ENCODE measurements around the gene PADI6.
"Not testable (repeated sequence)": the region's sequence is repeated elsewhere in the genome, so short reads cannot be mapped to it uniquely, and the experiment has no call there.

The PADI6 gene

DNA sequence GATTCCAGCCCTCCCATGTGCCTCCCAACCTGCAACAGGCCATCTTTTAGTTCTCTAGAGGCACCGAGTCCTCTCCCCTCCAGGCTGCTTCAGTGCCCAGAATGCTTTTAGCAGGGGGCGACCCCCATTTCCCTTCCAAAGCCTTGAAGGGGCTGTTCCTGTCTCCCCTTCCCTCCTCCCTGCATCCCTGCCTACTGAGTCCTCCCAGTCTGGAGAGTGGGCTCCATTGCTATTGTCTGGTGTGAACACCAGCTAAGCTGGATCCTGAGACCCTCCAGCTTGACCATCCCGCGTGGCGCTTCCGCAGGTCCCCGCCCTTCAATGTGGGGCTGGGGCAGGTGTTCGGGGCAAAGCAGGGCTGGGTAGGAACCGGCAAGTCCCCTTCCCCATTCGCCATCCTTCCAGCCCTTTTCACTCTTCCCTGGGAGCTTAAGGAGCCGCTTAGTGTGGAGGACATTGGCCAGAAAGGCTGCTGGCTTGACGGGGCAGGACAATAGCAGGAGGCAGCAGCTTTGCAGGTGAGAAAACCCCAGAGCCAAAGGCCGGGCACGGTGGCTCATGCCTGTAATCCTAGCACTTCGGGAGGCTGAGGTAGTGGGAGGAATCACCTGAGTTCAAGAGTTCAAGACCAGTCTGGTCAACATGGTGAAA lies 32.2 kb downstream of the PADI6 start:
- no peak overlapping the region for H2AFZ ChIP-seq (ENCODE audit: low read length, unreplicated experiment)

DNA sequence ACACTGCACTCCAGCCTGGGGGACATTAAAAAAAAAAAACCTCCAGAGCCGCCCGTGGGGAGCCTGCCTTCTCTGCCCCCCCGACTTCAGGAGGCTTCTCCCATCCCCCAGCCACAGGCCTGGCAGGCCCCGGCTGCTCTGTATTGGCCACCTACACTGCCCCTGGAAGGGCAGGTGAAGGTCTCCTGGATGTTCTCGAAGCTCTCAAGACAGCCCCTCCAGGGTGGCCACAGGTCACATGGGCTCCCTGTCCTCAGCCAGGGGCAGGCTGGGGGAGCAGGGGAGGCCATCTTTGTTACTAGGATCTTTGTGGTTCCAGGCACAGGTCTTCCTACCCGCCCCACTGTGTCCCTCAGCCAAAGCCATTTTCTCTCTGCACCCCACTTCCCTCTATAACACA lies 32.8 kb downstream of the PADI6 start:
- H3K79me2 ChIP-seq (ENCODE audit: control insufficient read depth, insufficient read depth, low read length, unreplicated experiment), result no peaks in the 10 kb centered on the region
- H3K4me3 ChIP-seq (ENCODE audit: low read depth, low read length), result no peak overlapping the region

More for the DNA sequence above, 32.2 kb downstream of the PADI6 start:
- Histone ChIP-seq H3K79me2 (ENCODE audit: control insufficient read depth, insufficient read depth, low read length, unreplicated experiment) (no peaks in the 10 kb centered on the region), H3K27me3 (ENCODE audit: insufficient read depth, low read length) (no peaks in the 10 kb centered on the region), H3K36me3 (ENCODE audit: insufficient read depth, low read length) (no peaks in the 10 kb centered on the region), H3K4me3 (ENCODE audit: low read depth, low read length) (no peak overlapping the region), H3K27ac (ENCODE audit: low read depth, low read length) (no peak overlapping the region), H3K4me1 (ENCODE audit: control insufficient read depth, insufficient read depth, low read length, unreplicated experiment) (no peaks in the 10 kb centered on the region)

DNA sequence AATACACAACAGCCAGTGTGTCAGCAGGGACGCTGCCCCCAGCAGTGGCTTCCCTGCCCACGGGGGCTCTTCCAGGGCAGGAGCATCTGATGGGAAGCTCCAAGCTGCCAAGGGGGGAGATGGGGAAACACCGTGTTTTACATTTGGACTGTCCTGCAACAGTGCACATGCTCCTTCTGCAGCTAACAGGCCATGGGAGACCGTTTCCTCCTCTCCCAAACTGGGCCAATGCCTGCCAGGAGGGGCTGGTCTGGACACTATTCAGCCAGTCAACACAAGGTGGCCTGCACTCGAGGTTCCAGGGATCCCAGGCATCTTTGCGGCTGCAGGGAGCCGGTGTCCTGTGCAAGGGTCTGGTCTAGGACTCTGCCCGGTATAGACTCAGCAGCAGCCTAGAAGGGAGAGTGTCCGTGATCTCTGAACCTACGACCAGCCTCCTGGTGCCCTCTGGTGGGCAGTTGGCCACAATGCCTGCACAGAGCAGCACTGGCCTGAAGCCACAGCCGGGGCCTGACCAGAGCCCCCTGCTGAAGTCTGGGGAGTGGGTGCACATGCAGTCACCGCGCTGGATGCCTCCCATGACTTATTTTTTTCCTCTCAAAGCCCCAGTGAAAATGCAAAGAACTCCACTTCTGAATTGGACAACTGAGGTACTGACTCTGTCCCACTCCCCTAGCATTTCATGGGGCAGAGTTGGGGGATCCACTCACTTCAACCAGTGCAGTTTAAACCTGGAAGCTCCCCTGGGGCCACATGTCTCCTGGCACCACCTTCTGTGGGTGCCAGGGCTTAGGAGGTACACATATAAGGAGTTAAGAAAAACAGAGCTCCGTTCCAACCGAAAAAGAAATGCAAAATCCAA lies 34.1 kb downstream of the PADI6 start:
- no peaks in the 10 kb centered on the region for H3K79me2 ChIP-seq (ENCODE audit: control insufficient read depth, insufficient read depth, low read length, unreplicated experiment)
- no peaks in the 10 kb centered on the region for H3K4me1 ChIP-seq (ENCODE audit: control insufficient read depth, insufficient read depth, low read length, unreplicated experiment)
- H3K4me3 ChIP-seq (ENCODE audit: low read depth, low read length), result no peak overlapping the region
- H3K27ac ChIP-seq (ENCODE audit: low read depth, low read length), result no peak overlapping the region
- H3K36me3 ChIP-seq (ENCODE audit: insufficient read depth, low read length), result no peaks in the 10 kb centered on the region
- no peaks in the 10 kb centered on the region for H3K27me3 ChIP-seq (ENCODE audit: insufficient read depth, low read length)
- no peak overlapping the region for H2AFZ ChIP-seq (ENCODE audit: low read length, unreplicated experiment)

More for the DNA sequence above, 32.8 kb downstream of the PADI6 start:
- Histone ChIP-seq H3K27me3 (ENCODE audit: insufficient read depth, low read length) (no peaks in the 10 kb centered on the region), H2AFZ (ENCODE audit: low read length, unreplicated experiment) (no peak overlapping the region), H3K27ac (ENCODE audit: low read depth, low read length) (no peak overlapping the region), H3K36me3 (ENCODE audit: insufficient read depth, low read length) (no peaks in the 10 kb centered on the region), H3K4me1 (ENCODE audit: control insufficient read depth, insufficient read depth, low read length, unreplicated experiment) (no peaks in the 10 kb centered on the region)

DNA sequence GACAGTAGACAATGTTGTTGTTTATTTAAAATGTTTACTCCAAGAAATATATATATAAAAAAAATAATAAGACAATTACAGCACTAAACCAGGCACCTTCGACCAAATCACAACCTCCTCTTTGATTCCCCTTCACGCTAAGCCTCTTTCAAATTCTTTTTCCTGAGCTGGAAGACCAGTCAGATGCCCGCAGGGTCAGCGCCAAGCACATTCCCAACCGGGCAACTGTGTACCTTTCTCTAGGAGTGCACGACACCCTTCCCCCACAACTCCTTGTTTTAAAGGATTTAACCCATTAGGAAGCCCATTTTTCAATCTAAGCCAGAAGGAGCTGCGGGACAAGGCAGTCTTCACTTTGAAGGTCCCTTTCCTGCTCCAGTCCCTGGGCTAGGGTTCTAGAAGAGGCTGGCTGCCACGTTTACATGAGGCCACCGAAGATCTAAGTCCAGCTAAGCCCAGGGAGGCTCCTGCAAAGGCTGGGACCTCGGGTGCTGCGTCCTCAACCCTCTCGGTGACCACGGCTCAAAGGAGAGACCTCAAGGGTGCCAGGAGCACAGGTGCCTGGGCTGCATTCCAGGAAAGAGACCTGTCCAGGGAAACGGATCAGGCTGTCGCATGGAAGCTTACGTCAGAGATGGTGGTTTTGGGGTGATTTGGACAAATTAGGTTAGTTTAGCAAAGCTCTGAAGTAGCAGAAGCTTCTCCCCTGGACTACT lies 34.9 kb downstream of the PADI6 start:
- H3K4me3 ChIP-seq (ENCODE audit: low read depth, low read length); H3K36me3 ChIP-seq (ENCODE audit: insufficient read depth, low read length): not testable (repeated sequence)

DNA sequence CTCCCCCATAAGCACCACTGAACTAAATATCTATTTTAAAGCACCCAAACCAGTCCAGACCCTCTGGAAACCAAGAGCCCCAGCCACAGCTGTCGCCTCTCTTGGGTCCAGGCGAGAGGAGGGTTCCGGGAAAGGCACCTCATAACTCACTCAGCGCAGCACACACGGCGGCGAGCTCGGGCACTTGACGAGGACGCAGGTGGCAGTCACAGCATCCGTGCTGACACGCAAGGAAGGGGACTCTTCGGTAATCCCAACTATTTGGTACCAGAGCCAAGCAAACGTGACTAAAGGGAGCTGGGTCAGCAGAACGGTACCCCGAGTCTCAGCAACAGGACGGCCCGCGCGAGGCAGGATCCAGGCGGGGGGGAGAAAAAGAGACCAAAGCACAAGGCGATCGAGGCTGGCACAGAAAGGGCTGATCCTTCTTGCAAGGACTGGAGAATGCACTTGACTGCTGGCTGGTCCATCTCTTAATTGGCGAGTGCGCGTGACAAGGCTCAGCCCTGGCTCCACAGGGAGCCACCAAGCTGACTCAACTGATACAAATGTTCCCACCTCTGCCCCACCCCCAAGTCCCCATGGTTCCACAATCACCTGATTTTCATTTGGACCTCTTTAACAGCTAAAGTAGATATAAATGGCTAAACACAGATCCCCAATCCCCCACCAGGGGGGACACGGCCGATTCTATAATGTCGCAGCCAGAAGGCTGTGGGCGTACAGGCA lies 36.0 kb downstream of the PADI6 start:
- not testable (repeated sequence) for H3K4me3 ChIP-seq (ENCODE audit: low read depth, low read length); H3K27me3 ChIP-seq (ENCODE audit: insufficient read depth, low read length); H3K79me2 ChIP-seq (ENCODE audit: control insufficient read depth, insufficient read depth, low read length, unreplicated experiment); H3K36me3 ChIP-seq (ENCODE audit: insufficient read depth, low read length); H2AFZ ChIP-seq (ENCODE audit: low read length, unreplicated experiment); H3K4me1 ChIP-seq (ENCODE audit: control insufficient read depth, insufficient read depth, low read length, unreplicated experiment); H3K27ac ChIP-seq (ENCODE audit: low read depth, low read length)

More for the DNA sequence above, 34.9 kb downstream of the PADI6 start:
- H3K79me2 ChIP-seq (ENCODE audit: control insufficient read depth, insufficient read depth, low read length, unreplicated experiment); H3K27ac ChIP-seq (ENCODE audit: low read depth, low read length); H3K4me1 ChIP-seq (ENCODE audit: control insufficient read depth, insufficient read depth, low read length, unreplicated experiment); H2AFZ ChIP-seq (ENCODE audit: low read length, unreplicated experiment); H3K27me3 ChIP-seq (ENCODE audit: insufficient read depth, low read length): not testable (repeated sequence)

DNA sequence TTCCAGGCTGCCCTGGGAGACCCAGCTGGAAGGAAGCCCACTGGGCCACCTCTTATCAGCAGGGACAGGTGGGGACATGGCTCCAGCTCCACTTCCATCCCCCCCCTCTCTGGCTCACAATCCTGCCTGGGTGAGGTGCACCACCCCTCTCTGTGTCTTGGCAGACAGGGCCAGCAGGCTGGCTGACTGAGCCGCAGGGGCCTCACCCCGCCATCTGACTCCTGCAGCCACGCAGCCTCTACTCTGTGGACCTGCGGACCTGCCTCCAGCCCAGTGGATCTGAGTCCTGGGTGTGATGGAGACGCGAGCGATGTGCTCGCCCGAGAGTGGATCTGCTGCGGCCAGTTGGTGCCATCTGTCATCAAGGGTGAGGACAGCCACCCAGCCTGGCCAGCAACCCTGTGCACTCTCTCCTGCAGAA lies 37.4 kb downstream of the PADI6 start:
- Histone ChIP-seq H3K36me3 (ENCODE audit: insufficient read depth, low read length) (peaks cover 15% of the 10 kb centered on the region; the same call in 1 of the 2 replicates), H3K27ac (ENCODE audit: low read depth, low read length) (no peak overlapping the region)

DNA sequence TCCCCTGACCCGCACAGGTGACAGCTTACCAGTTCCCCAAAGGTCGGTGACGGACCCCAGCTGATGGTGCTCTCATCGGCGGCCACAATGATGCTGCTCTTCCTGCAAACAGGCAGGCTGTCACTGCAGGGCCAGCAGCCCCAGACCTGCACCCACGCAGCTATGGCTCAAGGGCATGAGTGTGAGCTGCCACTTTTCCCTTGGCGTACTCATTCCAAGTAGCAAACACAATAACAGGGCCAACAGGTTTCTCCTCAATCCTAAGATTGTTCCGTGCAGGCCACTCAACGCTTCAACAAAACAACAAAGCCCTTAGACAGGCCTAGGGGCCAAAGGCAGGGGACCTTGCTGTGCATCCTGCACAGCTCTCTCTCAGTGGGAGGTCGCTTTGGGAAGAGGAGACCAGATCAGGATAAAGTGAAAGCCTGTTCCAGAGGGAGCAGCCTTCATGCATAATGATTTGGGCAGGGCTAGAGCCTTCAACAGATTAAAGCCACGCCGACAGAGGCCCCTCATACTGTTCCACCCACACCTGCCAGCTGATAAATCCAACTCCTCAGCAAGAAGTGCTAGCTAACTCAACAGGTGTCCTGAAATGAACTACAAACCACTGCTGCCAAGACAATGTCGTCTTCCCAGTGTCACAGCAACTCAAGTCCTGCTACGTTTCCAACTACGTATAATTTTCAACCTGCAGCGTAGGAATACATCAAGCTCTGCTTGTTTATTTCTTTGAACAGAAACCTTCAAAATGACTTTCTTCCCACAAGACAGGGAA lies 40.3 kb downstream of the PADI6 start:
- Histone ChIP-seq H3K27ac (ENCODE audit: low read depth, low read length) (no peak overlapping the region), H3K36me3 (ENCODE audit: insufficient read depth, low read length) (peaks cover 34% of the 10 kb centered on the region; the same call in 1 of the 2 replicates), H3K27me3 (ENCODE audit: insufficient read depth, low read length) (no peaks in the 10 kb centered on the region), H2AFZ (ENCODE audit: low read length, unreplicated experiment) (no peak overlapping the region), H3K79me2 (ENCODE audit: control insufficient read depth, insufficient read depth, low read length, unreplicated experiment) (no peaks in the 10 kb centered on the region), H3K4me3 (ENCODE audit: low read depth, low read length) (no peak overlapping the region), H3K4me1 (ENCODE audit: control insufficient read depth, insufficient read depth, low read length, unreplicated experiment) (no peaks in the 10 kb centered on the region)

More for the DNA sequence above, 37.4 kb downstream of the PADI6 start:
- Histone ChIP-seq H3K79me2 (ENCODE audit: control insufficient read depth, insufficient read depth, low read length, unreplicated experiment) (no peaks in the 10 kb centered on the region), H3K27me3 (ENCODE audit: insufficient read depth, low read length) (no peaks in the 10 kb centered on the region), H3K4me3 (ENCODE audit: low read depth, low read length) (no peak overlapping the region), H2AFZ (ENCODE audit: low read length, unreplicated experiment) (no peak overlapping the region), H3K4me1 (ENCODE audit: control insufficient read depth, insufficient read depth, low read length, unreplicated experiment) (no peaks in the 10 kb centered on the region)

DNA sequence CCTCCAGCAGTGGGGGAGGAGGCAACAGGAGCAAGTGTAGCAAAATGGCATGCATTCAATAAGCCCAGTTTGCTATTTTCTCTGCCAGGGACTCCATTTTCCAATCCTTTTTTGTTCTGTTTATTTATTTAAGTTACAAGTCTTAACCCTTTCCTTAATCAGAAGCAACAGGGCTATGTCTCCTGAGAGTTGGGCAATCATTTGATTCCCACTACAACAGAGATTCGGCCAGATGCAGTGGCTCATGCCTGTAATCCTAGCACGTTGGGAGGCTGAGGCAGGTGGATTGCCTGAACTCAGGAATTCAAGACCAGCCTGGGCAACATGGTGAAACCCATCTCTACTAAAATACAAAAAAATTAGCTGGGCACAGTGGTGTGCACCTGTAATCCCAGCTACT lies 42.0 kb downstream of the PADI6 start:
- Histone ChIP-seq H3K36me3 (ENCODE audit: insufficient read depth, low read length) (peaks cover 34% of the 10 kb centered on the region; the same call in 1 of the 2 replicates), H2AFZ (ENCODE audit: low read length, unreplicated experiment) (no peak overlapping the region), H3K27me3 (ENCODE audit: insufficient read depth, low read length) (no peaks in the 10 kb centered on the region), H3K27ac (ENCODE audit: low read depth, low read length) (no peak overlapping the region), H3K79me2 (ENCODE audit: control insufficient read depth, insufficient read depth, low read length, unreplicated experiment) (no peaks in the 10 kb centered on the region), H3K4me3 (ENCODE audit: low read depth, low read length) (no peak overlapping the region), H3K4me1 (ENCODE audit: control insufficient read depth, insufficient read depth, low read length, unreplicated experiment) (no peaks in the 10 kb centered on the region)

DNA sequence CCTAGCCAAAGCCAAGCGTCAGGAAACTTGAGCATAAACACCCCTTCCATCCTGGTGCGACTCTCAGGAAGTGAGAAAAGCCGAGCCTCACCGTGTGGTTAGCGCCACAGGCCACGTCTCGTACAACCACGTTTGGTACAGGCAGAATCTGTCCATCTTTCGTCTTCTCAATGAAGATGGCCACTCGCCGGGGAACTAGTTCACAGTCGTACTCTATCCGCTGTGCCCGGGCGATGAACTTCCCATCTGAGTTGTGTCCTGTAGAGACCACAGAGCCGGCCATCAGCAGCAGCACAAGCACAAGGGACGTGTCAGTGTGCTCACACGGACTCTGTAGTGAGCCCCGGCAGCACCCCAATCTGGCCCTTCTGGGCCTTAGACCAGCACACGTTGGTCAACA lies 44.4 kb downstream of the PADI6 start:
- no peak overlapping the region for H3K27ac ChIP-seq (ENCODE audit: low read depth, low read length)

More for the DNA sequence above, 44.4 kb downstream of the PADI6 start:
- Histone ChIP-seq H3K4me1 (ENCODE audit: control insufficient read depth, insufficient read depth, low read length, unreplicated experiment) (no peaks in the 10 kb centered on the region), H3K79me2 (ENCODE audit: control insufficient read depth, insufficient read depth, low read length, unreplicated experiment) (no peaks in the 10 kb centered on the region), H3K36me3 (ENCODE audit: insufficient read depth, low read length) (peaks cover 47% of the 10 kb centered on the region), H3K4me3 (ENCODE audit: low read depth, low read length) (no peak overlapping the region), H3K27me3 (ENCODE audit: insufficient read depth, low read length) (no peaks in the 10 kb centered on the region), H2AFZ (ENCODE audit: low read length, unreplicated experiment) (no peak overlapping the region)
